HG03064 (cell line): Measurements from ENCODE around the gene IL1RAPL2.

Source experiments
- ATAC-seq: cut with Tn5 transposase; IDR thresholded peaks from one replicate; pipeline ENCODE4 v1.9.1; 2021; ENCODE audit warnings: low read depth; ENCODE audit not compliant: unreplicated experiment

IL1RAPL2 gene

DNA sequence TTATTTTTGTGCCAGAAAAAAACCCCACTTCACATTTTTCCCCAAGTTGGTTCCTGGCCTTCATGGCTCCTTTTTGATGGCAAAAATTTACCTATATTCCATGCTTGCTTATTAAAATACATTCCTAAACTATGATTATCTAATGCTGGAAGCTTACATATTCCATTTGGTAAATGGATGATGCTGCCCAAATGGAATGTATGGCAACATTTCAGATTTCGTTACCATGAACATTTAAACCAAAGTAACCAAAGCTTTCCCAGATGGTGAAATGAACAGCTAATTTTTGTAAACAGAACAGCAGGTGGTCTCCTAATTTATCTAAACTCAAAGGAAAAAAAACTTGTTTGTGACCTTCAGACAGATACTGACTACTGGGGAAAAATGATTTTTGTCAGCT lies 765.2 kb downstream of the IL1RAPL2 start:
- no peak for ATAC-seq

DNA sequence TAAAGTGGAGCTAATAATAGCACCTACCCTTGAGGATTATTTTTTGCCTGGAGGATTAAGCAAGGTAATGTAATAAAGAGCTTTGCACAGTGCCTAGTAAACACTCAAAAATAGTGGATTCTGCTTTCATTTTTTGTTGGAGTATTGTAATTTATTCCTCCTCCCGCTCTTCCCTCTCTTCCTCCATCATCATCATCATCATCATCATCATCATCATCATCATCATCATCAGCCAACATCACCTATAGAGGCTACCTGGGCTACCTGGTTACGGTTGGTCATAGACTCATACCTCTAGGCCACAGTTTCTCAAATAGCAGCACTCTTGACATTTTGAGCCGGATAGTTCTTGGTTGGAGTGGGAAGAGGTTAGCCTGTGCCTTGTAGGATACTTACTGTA lies 781.4 kb downstream of the IL1RAPL2 start:
- ATAC-seq = no peak

DNA sequence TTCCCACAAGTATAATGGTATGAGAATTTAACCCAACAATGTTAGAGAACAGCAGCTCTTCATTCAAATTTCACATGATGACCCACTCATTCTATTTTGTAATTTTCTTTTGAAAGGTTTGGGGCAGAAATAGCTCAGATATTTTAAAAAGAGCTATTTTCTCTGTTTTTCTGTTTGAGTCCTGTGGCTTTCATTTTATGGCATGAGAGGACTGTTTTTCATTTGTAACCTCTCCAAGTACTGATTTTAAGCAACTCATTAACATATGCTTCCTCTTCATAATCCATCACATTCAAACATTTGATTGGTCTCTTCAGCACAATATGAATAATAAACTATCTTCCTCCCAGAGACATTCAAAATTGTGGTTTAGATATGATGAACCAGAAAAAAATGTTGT lies 783.5 kb downstream of the IL1RAPL2 start:
- no peak for ATAC-seq

- ATAC-seq = no peak
Observed at GRCh38 chrX:105375816-105376215, 809.8 kb downstream of the IL1RAPL2 start.

GRCh38 chrX:105424729-105425128 lies 858.7 kb downstream of the IL1RAPL2 start:
- no peak for ATAC-seq

DNA sequence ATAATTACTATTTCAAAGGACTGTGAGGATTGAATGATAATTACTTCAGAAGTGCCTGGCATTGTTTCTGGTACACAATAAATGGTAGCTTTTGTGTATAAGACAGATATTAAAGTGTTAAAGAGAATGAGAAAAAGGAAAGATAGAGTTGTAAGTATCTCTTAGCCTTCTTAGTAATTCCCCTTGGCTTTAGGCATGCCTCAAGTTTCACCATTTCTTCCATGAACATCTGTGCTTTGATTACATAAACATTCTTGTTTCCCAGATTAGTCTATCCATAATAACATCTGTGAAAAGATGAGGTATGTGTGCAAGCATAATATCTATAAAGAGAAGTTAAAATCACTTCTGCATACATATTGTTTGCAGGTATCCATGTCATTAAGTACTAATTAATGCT lies 885.4 kb downstream of the IL1RAPL2 start:
- no peak for ATAC-seq

GRCh38 chrX:105458846-105459245 lies 892.8 kb downstream of the IL1RAPL2 start:
- ATAC-seq = no peak

GRCh38 chrX:105460376-105460775 lies 894.4 kb downstream of the IL1RAPL2 start:
- no peak for ATAC-seq

GRCh38 chrX:105461016-105461415 lies 895.0 kb downstream of the IL1RAPL2 start:
- no peak for ATAC-seq

- ATAC-seq = no peak
Observed at GRCh38 chrX:105462186-105462585, 896.2 kb downstream of the IL1RAPL2 start.

DNA sequence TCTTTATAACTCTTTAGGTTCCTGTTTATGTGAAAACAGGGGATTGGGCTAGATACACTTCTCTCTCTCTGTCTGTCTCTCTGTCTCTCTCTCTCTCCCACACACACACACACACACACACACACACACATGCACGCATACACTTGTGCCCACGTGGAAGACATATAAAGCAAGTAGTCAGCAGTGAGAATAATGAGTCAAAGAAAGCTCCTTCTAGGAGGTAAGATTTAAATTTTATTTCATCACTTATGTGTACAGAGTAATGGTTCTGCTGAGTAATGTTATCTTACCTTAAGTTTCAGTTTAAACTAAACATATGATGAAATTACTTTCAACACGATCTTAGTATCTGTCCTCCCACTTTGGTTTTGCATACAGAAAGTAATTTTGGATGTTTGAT lies 897.5 kb downstream of the IL1RAPL2 start:
- no peak for ATAC-seq

DNA sequence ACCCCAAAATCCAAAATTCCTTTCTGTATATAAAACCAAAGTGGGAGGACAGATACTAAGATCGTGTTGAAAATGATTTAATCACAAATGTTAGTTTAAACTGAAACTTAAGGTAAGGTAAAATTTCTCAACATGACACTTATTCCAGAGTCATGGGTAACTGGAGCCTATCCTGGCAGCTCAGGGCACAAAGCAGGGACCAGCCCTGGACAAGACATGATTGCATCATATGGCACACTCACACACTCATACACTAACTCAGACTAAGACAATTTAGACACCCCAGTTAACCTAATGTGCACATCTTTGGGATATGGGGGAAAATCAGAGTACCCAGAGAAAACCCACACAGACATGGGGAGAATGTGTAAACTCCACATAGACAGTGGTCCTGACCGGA lies 898.6 kb downstream of the IL1RAPL2 start:
- ATAC-seq = no peak

DNA sequence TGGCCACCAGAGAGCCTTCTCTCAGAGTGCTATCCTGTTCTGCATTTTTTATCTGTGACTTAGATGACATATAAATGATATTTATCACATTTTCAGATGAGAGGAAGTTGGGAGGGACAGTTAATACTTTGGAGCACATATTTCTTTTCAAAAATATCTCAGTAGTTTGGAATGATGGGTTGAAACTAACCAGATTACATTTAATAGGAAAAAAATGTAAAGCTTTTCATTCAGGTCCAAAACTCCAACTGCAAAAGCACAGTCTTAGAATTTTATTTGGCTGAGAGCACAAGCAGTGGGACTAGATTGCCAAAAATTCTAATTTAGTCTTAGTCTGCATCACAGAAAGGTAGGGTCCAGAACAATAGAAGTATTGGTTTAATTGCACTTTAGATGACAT lies 902.7 kb downstream of the IL1RAPL2 start:
- ATAC-seq = no peak

DNA sequence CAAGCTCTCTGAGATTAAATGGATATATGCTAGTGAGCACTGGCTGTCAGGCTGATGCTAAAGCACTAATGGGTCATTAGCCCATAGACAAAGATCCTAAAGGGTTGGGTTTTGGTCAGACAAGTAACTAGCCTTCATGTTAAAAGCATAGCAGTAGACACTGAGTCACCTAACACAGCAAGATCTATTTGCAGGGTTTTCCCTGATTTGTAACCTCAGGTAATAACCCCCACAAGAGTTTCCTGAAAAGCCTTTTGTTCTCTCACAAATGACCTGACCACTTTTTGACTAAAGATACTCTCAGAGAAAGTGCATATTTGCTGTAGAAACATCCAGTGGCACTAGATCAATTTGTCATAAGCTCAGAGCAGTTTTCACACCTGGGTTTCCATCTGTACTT lies 905.6 kb downstream of the IL1RAPL2 start:
- ATAC-seq = no peak

- ATAC-seq = no peak
Observed at GRCh38 chrX:105475801-105476200, 909.8 kb downstream of the IL1RAPL2 start.

- ATAC-seq = no peak
Observed at GRCh38 chrX:105477351-105477750, 911.4 kb downstream of the IL1RAPL2 start.

DNA sequence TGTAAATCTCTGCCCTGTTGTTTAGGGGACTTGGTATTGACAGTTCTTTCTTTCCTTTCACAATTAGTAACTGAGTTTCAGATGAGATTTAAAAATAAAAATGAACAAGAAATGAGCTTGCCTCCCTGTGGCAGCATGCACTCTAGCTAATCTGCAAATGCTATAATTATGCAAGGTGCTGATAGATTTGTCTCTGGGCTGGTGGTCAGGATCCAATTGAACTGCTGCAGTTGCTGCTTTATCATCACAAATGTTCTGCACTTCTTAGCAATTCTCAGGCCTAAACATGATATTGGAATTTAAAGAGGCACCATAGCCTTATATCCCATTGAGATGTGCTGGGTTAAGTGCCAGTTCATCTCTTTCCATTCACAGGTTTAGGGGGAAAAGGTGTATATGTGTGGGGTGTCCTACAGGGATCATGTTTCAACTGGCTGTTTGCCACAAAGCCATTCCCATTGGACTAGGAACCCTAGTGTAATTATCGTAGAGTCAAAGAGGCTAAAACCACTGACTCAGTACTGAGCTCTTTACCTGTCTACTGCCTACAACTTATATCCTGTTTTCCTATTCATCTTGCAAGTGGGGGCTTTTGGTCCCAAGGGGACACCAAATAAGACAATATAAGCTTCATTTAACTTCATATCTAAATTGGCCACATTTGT lies 914.8 kb downstream of the IL1RAPL2 start:
- ATAC-seq = no peak

GRCh38 chrX:105483011-105483410 lies 917.0 kb downstream of the IL1RAPL2 start:
- ATAC-seq = no peak

- ATAC-seq = no peak
Observed at GRCh38 chrX:105488716-105489115, 922.7 kb downstream of the IL1RAPL2 start.

DNA sequence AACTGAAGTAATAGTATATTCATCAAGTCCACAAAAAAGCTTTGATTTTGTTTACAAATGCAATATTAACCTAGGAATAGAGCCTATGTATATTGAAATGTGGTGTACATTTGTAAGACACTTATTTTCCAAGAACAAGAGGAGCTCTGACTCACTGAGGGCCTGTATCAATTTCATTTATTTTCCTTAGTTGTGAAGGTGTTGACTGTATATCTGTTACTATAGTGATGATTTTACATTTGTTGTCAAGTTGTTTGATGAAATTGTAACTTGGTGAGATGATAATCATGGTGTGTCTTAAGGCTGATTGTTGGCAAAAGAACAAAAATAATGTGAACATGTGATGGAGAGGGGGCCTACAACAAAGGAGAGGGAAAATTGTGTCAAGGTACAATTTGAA lies 929.4 kb downstream of the IL1RAPL2 start:
- ATAC-seq = no peak

DNA sequence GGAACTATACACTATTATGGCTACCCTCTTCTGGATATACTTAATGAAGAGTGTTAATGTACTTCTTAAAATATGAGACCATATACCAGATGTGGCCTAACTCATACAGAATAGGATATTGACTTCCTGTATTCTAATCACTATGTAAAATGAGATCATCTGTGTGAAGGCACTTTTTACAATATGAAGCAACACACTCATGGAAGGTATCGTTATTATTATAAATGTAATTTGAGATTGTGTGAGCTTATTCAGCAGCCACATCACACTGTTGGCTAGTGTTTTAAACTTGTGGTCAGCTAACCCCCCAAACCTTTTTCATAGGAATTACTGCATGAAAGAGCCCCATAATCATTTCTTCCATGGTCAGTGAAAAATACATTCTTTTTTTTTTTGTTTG lies 936.3 kb downstream of the IL1RAPL2 start:
- no peak for ATAC-seq

DNA sequence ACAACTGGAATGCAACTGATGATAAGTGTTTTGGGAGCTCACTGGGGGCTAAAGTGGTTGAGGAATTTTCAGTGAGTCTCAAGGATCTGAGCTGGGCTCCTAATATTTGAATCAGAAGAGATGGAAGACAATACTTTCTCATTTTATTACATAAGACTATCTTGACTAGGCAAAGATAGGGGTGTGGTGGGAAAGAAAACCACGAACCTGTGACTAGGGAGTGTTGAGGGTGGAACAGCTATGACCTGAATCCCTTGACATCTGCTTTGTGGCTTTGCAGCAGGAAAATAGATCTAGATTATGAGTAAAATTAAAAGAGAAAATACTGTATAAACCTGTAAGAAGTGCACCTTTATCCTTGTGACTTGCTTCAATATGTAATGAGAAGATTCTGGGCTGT lies 949.6 kb downstream of the IL1RAPL2 start:
- no peak for ATAC-seq

DNA sequence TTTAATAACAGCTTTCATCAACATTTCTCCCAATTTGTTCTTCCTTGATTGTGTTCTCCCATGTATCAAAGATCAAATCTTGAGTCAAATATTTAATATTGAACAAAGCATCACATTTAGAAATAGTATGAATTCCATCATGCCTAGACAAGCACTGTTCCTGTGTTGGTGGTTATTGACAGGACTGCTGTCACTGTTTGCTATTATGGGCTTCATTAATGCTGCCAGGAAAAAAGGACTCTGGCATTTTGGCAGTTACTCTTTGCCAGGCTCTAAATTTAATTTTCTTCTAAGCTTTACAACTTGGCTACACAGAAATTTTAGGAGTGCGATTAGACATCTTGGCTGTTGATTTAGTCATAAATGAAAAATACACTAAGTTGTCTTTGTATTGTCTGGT lies 960.4 kb downstream of the IL1RAPL2 start:
- ATAC-seq = no peak
